CD14-positive monocyte (primary cell): ENCODE data around the gene DCUN1D3. TPM values are rescaled to one million over a fixed set of nuclear protein-coding genes. Genes with fewer than 3 reads are reported as not detected.
A peak's percentile ranks its signal among the peaks of the same experiment; 100 is the strongest.

Experiments
- DNase-seq, 3 donors: peaks; one replicate each; pipeline ENCODE4 v3.0.0-alpha.2; 2011 to 2022
- H2AFZ ChIP-seq: 2 replicates; pipeline ENCODE4 v1.6.0; 2012; ENCODE audit warnings: mild to moderate bottlenecking, low read depth, low read length, inconsistent platforms; ENCODE audit not compliant: insufficient read depth, poor library complexity, severe bottlenecking
- H3K27ac ChIP-seq, 2 donors: 1 replicate in 1 of 2; 2 replicates in 1 of 2; pipeline ENCODE4 v1.5.1; 2012 to 2013; ENCODE audit warnings: low read length in 2 of 2, control low read depth in 1 of 2, inconsistent platforms in 1 of 2, low read depth in 1 of 2, mild to moderate bottlenecking in 1 of 2
- H3K27me3 ChIP-seq, 2 donors: one replicate each; pipeline versions ENCODE4 v1.6.0 to v1.6.1; 2011 to 2013; ENCODE audit warnings: low read length in 2 of 2; ENCODE audit not compliant: control insufficient read depth in 2 of 2, insufficient read depth in 2 of 2
- H3K36me3 ChIP-seq, 2 donors: replicated peaks in 1 of 2; 1 replicate in 1 of 2; 2 replicates in 1 of 2; pipeline versions ENCODE4 v1.5.1 to v1.6.1; 2012 to 2013; ENCODE audit warnings: low read length in 2 of 2, control low read depth in 1 of 2, inconsistent platforms in 1 of 2, mild to moderate bottlenecking in 1 of 2; ENCODE audit not compliant: insufficient read depth in 2 of 2, control insufficient read depth in 1 of 2
- H3K4me1 ChIP-seq, 2 donors: 1 replicate in 1 of 2; 2 replicates in 1 of 2; pipeline versions ENCODE4 v1.5.1 to v1.6.1; 2012 to 2013; ENCODE audit warnings: low read length in 2 of 2, control low read depth in 1 of 2, inconsistent platforms in 1 of 2, mild to moderate bottlenecking in 1 of 2, moderate library complexity in 1 of 2; ENCODE audit not compliant: insufficient read depth in 2 of 2, control insufficient read depth in 1 of 2
- H3K4me2 ChIP-seq: replicated peaks from 2 replicates; pipeline ENCODE3; 2012; ENCODE audit warnings: low read length, moderate library complexity, mild to moderate bottlenecking; ENCODE audit not compliant: poor library complexity, severe bottlenecking; ENCODE audit errors: extremely low read depth
- H3K4me3 ChIP-seq, 3 experiments: fragments of 200-600 bp in 1 of 3; sonication (generic) in 1 of 3; replicated peaks in 1 of 3; 1 replicate in 2 of 3; 2 replicates in 1 of 3; pipeline ENCODE4 v1.5.1; 2011 to 2013; ENCODE audit warnings: low read length in 3 of 3, mild to moderate bottlenecking in 3 of 3, control low read depth in 2 of 3, low read depth in 2 of 3, inconsistent platforms in 1 of 3, moderate library complexity in 1 of 3
- H3K79me2 ChIP-seq: 2 replicates; pipeline ENCODE4 v1.6.0; 2012; ENCODE audit warnings: mild to moderate bottlenecking, control low read depth, inconsistent platforms, low read length, moderate library complexity; ENCODE audit not compliant: insufficient read depth
- H3K9ac ChIP-seq: 2 replicates; pipeline ENCODE4 v1.6.0; 2017; ENCODE audit warnings: low read length, mild to moderate bottlenecking; ENCODE audit not compliant: insufficient read depth, poor library complexity, severe bottlenecking
- H3K9me3 ChIP-seq, 2 donors: replicated peaks in 1 of 2; 1 replicate in 1 of 2; 2 replicates in 1 of 2; pipeline versions ENCODE4 v1.5.1 to v1.6.1; 2012 to 2013; ENCODE audit warnings: low read length in 2 of 2, control low read depth in 1 of 2; ENCODE audit not compliant: control insufficient read depth in 1 of 2, insufficient read depth in 1 of 2
- H4K20me1 ChIP-seq: 2 replicates; pipeline ENCODE4 v1.6.0; 2012; ENCODE audit warnings: mild to moderate bottlenecking, low read length, control low read depth, moderate library complexity; ENCODE audit not compliant: insufficient read depth
- H3K27ac Mint-ChIP-seq, 7 donors: one replicate each; pipeline ENCODE4 v1.8.0; 2020; ENCODE audit warnings: mild to moderate bottlenecking in 7 of 7, mixed read lengths in 7 of 7, moderate library complexity in 6 of 7, inconsistent platforms in 2 of 7
- H3K27me3 Mint-ChIP-seq, 3 donors: one replicate each; pipeline ENCODE4 v1.8.0; 2021 to 2022; ENCODE audit warnings: low read depth in 3 of 3, mild to moderate bottlenecking in 3 of 3, mixed read lengths in 3 of 3, moderate library complexity in 3 of 3, inconsistent platforms in 1 of 3
- H3K36me3 Mint-ChIP-seq, 2 donors: one replicate each; pipeline ENCODE4 v1.8.0; 2020; ENCODE audit warnings: mixed read lengths in 2 of 2, inconsistent platforms in 1 of 2, mild to moderate bottlenecking in 1 of 2
- H3K4me1 Mint-ChIP-seq: one replicate; pipeline ENCODE4 v1.8.0; 2020; ENCODE audit warnings: mild to moderate bottlenecking, mixed read lengths
- H3K4me3 Mint-ChIP-seq, 2 donors: one replicate each; pipeline ENCODE4 v1.8.0; 2020; ENCODE audit warnings: mild to moderate bottlenecking in 2 of 2, mixed read lengths in 2 of 2, moderate library complexity in 1 of 2
- H3K9me3 Mint-ChIP-seq, 7 donors: one replicate each; pipeline ENCODE4 v1.8.0; 2020 to 2022; ENCODE audit warnings: mixed read lengths in 7 of 7, mild to moderate bottlenecking in 6 of 7, moderate library complexity in 6 of 7, inconsistent platforms in 2 of 7
- CTCF ChIP-seq: fragments of 200-600 bp; IDR thresholded peaks from one replicate; pipeline ENCODE4 v1.8.0; 2022; ENCODE audit warnings: antibody characterized with exemption, mild to moderate bottlenecking
- WGBS: methylation state at CpG from one replicate; pipeline ENCODE4 v1.1.5; 2013; ENCODE audit warnings: missing lambda C conversion rate; ENCODE audit not compliant: insufficient coverage; 5-methylcytosine and 5-hydroxymethylcytosine counted together
- intact Hi-C, 2 donors: fragments of 100-400 bp; cut with micrococcal nuclease; formaldehyde crosslinking; loops; one replicate each; pipeline versions ENCODE4 v1.15.0 to v1.15.1; 2023
- polyA plus RNA-seq, 3 donors: library from polyadenylated mRNA; depleted of rRNA in 1 of 3; unstranded in 2 of 3; stranded (reverse) in 1 of 3; fragments of 300-500 nt in 2 of 3; fragments of >200 nt in 1 of 3; fragmentation: Illumina TruSeq in 2 of 3; gene quantifications; 1 replicate in 2 of 3; 2 replicates in 1 of 3; pipeline ENCODE4 v1.2.3, GENCODE V29; 2012 to 2021

The DCUN1D3 gene
- polyA plus RNA-seq, 3 donors = 1.0 to 3.4 (median 1.3) TPM

DNA sequence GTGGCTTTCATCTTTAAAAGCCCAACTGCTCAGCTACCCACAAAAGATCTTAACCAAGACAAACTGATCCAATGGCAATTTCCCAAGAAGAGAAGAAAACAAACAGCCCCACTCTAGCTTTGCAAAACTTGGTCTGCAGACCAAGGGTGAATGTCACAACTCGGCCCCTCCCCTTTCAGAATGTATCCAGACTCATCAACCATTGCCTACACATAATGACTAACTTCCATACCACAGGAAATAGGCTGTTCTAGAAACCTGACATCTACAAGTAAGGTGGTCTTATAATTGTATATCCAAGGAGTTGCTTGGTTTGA is 16.0 kb downstream of the DCUN1D3 start:
- peaks cover 14 to 20% of the 10 kb centered on the region in 2 donors for H3K4me1 ChIP-seq
- no peak overlapping the region for H3K9ac ChIP-seq
- H4K20me1 ChIP-seq = peaks cover 20% of the 10 kb centered on the region
- no CpG with 5 or more reads among the region's 1 CpG for whole genome bisulfite sequencing
- no peak overlapping the region for H3K27ac ChIP-seq
- H3K4me3 ChIP-seq = no peak overlapping the region
- H3K27me3 ChIP-seq = no peaks in the 10 kb centered on the region
- DNase-seq = no peak
- peaks cover 17 to 19% of the 10 kb centered on the region in 2 donors for H3K36me3 Mint-ChIP-seq
- no peak overlapping the region for H3K4me3 Mint-ChIP-seq
- H2AFZ ChIP-seq = no peak overlapping the region
- TF ChIP-seq CTCF = no peak
- peaks cover 26% of the 10 kb centered on the region for H3K79me2 ChIP-seq
- H3K27me3 Mint-ChIP-seq = no peaks in the 10 kb centered on the region
- peak overlapping the region in 2 of 7 donors; percentile 1 to 19 for H3K27ac Mint-ChIP-seq
- peaks cover 0 to 6% of the 10 kb centered on the region in 2 donors for H3K36me3 ChIP-seq
- peaks cover 28% of the 10 kb centered on the region for H3K4me1 Mint-ChIP-seq
- no peaks in the 10 kb centered on the region for H3K9me3 Mint-ChIP-seq
- intact Hi-C loops = no loop called here
- H3K9me3 ChIP-seq = no peaks in the 10 kb centered on the region
- no peak overlapping the region for H3K4me2 ChIP-seq

DNA sequence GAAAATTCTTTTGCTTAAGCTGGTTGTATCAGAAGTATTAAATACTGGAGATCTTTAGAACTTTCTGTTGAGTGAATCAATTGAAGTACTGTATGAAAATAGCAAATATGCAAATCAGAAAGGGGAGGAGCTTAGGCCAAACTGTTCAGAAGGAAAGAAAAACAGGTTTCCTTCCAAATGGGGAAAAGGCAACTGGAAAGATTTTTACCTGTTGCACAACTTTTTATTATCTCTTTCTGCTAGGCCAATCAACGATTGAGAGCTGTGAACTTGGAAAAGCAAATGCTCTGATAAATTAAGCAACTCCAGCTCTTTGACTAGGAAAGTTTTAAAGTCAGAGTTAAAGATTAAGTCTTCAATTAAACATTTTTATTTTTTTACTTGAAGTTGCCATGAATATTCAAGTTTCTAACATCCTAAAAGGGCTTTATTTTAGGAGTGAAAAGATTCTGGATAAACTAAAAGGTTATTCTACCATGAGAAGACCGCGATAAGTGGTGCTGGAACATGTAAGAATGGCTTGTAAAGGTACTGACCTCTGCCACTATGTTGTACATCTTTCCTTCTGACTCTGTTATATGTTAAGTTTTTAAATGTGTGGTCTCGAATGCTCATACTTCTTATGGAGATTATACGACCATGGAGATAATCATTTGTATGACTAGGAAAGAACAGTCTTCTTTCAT is 16.5 kb downstream of the DCUN1D3 start:
- Histone ChIP-seq H3K27ac (no peak overlapping the region), H3K4me1 (peaks cover 16 to 25% of the 10 kb centered on the region in 2 donors), H2AFZ (no peak overlapping the region), H4K20me1 (peaks cover 25% of the 10 kb centered on the region), H3K9ac (no peak overlapping the region), H3K79me2 (peaks cover 26% of the 10 kb centered on the region), H3K9me3 (no peaks in the 10 kb centered on the region), H3K4me2 (no peak overlapping the region), H3K27me3 (no peaks in the 10 kb centered on the region), H3K4me3 (no peak overlapping the region), H3K36me3 (peaks cover 0 to 6% of the 10 kb centered on the region in 2 donors)
- Mint-ChIP-seq H3K27me3 (no peaks in the 10 kb centered on the region), H3K9me3 (no peaks in the 10 kb centered on the region), H3K36me3 (peaks cover 18 to 22% of the 10 kb centered on the region in 2 donors), H3K4me1 (peaks cover 33% of the 10 kb centered on the region), H3K27ac (peak overlapping the region in 2 of 7 donors; percentile 1 to 19), H3K4me3 (no peak overlapping the region)
- TF ChIP-seq CTCF = no peak
- intact Hi-C loops = no loop called here
- 100% methylated on average over 2 of the region's 5 CpGs for WGBS
- DNase-seq = no peak
